ENCODE measurements around the gene MAPK12.

Gene MAPK12

DNA sequence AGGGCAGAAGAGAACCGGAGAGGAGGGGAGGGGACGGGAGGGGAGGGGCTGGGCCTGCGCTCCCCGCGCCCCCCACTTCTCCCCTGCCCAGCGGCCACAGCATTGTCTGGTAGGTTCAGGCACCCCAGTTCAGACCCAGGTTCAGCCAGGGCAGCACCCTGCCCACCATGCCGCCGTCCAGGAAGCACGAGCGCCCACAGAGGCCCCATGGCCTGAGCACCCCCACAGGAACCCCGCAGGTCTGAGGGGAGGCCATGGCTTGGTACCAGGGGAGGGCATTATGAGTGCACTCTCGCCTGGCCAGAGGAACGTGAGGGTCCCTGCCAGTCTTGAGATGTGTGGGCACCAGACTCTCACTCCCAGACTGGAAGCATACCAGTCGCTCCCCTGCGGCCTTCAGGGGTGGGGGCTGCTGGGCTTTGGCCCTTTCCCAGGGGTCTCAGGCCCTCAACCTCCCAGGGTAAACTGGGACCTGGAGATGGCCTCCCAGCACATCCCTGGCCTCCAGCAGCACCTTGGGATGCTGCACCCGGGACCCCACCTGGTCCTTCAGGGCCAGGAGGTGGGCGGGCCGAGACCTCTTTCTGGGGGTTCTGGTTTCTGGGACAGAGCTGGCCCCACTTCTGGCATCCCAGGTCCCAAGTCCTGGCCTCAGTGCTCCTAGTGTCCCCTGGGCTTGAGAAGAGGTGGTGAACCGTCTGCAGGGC lies 46.6 kb upstream of the MAPK12 start:
- H3K27ac ChIP-seq = peak overlapping the region; percentile 100
- DNase-seq (ENCODE audit: low spot score) = no peak
- ChIA-PET CTCF (no interaction called here), POLR2A (ENCODE audit: low non-redundant PET) (no interaction called here)
- TF ChIP-seq, protein P1, sequence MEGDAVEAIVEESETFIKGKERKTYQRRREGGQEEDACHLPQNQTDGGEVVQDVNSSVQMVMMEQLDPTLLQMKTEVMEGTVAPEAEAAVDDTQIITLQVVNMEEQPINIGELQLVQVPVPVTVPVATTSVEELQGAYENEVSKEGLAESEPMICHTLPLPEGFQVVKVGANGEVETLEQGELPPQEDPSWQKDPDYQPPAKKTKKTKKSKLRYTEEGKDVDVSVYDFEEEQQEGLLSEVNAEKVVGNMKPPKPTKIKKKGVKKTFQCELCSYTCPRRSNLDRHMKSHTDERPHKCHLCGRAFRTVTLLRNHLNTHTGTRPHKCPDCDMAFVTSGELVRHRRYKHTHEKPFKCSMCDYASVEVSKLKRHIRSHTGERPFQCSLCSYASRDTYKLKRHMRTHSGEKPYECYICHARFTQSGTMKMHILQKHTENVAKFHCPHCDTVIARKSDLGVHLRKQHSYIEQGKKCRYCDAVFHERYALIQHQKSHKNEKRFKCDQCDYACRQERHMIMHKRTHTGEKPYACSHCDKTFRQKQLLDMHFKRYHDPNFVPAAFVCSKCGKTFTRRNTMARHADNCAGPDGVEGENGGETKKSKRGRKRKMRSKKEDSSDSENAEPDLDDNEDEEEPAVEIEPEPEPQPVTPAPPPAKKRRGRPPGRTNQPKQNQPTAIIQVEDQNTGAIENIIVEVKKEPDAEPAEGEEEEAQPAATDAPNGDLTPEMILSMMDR (conservative IDR thresholded peaks at IDR 0.05; ENCODE audit: low read depth) = no peak

- peak within 1 kb of the TSS; percentile 100 for H3K27ac ChIP-seq
- TF ChIP-seq, protein P1 (conservative IDR thresholded peaks at IDR 0.05; ENCODE audit: low read depth) = no peak
- POLR2A ChIA-PET (ENCODE audit: low non-redundant PET) = no interaction called here
- CTCF ChIA-PET = interaction anchor here (0.7 kb wide), 1 partner anchor 19 kb away, joined by 7 read pairs; the partner anchor contains the start of gene DENND6B
- no peak for DNase-seq (ENCODE audit: low spot score)
These were observed 45.6 kb upstream of the MAPK12 start, which contains the start of gene PLXNB2 for GRCh38 chr22:50306753-50307749. PLXNB2 (minus strand) TSS chr22:50307646; CDS start chr22:50290584, 17,062 bp downstream.

- ChIA-PET CTCF (interaction anchor here (0.8 to 1.1 kb wide), 2 partner anchors 24 to 35 kb away, joined by 3 to 4 read pairs; no protein-coding TSS in a partner anchor), POLR2A (ENCODE audit: low non-redundant PET) (interaction anchor here (0.6 to 1.1 kb wide), 2 partner anchors 12 to 55 kb away, joined by 3 read pairs; no protein-coding TSS in a partner anchor)
- H3K27ac ChIP-seq = peak overlapping the region; percentile 100
- DNase-seq (ENCODE audit: low spot score) = peak; percentile 94
- TF ChIP-seq, protein P1 (conservative IDR thresholded peaks at IDR 0.05; ENCODE audit: low read depth) = no peak
These were observed 44.6 kb upstream of the MAPK12 start for GRCh38 chr22:50305923-50306566.

DNA sequence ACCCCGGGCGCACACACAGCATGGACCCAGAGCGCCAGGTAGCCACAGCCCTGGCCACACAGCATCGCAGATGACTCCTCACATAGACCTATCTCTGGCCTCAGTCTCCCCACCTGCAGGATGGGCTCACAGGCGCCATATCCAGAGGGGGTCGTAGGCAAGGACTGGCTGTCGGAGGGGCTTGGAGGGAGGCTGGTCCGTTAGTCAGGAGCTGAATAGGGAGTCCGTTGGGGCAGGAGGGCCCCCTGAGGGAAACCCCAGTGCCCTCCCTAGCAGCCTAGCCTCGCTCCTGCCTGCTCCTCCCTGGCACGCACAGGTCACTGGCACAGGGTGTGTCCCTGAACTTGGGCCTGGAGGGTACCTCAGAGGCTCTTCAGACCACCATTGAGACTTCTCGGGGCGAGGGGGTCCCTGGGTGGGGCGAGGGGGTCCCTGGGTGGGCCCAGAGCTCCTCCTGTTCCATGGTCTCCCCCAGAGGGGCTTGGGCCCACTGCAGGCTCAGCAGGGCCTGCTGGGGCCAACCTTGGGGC lies 44.0 kb upstream of the MAPK12 start:
- H3K27ac ChIP-seq = peak overlapping the region; percentile 100
- TF ChIP-seq, protein P1 (conservative IDR thresholded peaks at IDR 0.05; ENCODE audit: low read depth) = no peak
- ChIA-PET POLR2A (ENCODE audit: low non-redundant PET) (interaction anchor here (0.6 to 1.1 kb wide), 2 partner anchors 11 to 55 kb away, joined by 3 read pairs; no protein-coding TSS in a partner anchor), CTCF (interaction anchor here (0.8 to 1.1 kb wide), 2 partner anchors 24 to 34 kb away, joined by 3 to 4 read pairs; no protein-coding TSS in a partner anchor)
- DNase-seq (ENCODE audit: low spot score) = no peak

DNA sequence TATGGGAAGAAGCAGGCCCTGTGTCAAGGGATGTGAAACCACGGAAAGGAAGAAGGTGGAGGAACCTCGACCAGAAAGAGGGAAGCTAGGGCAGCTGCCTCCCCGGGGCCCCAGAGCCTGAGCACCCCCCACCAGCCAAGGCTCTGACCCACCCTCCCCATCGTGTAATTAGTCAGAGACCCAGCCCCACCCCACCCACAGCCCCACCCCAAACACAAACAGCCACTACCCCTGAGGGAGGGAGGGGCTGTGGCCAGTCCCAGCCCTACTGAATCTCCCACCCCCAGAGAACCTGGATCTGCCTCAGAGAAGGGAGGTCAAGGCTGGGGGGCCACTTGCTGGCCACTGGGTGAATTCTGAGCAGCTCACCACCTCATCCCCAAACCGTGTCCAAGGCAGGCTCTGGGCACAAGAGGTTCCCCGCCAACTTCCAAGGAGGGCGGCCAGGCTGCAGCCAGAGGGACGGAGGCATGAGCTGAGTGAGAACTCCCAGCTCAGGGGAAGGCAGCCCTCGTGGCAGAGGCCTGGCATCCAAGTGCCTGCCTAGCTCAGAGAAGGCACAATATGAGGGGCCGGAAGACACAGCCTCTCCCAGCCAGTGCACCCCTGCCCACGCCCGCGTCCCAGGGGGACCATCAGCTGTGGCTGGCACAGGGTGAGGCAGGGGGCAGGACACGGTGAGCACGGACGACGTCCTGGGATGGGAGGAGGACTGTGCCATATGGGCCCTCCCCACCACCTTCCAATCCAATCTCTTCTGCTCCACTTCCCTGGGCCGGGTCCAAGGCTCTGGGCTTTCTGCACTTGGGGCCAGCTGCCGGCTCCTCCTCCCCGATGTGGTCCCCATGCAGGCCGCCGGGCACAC lies 43.3 kb upstream of the MAPK12 start:
- TF ChIP-seq, protein P1 (conservative IDR thresholded peaks at IDR 0.05; ENCODE audit: low read depth) = no peak
- ChIA-PET CTCF (interaction anchor here (1.0 to 1.1 kb wide), 2 partner anchors 21 to 33 kb away, joined by 3 read pairs; no protein-coding TSS in a partner anchor), POLR2A (ENCODE audit: low non-redundant PET) (interaction anchor here (0.6 to 1.1 kb wide), 3 partner anchors 11 to 46 kb away, joined by 3 to 4 read pairs (median 3); no protein-coding TSS in a partner anchor)
- DNase-seq (ENCODE audit: low spot score) = peak; percentile 71
- H3K27ac ChIP-seq = peak overlapping the region; percentile 100

All from RWPE1 (cell line).